Endothelial cell of umbilical vein (primary cell): Measurements from ENCODE around the gene RASSF6.

ENCODE experiments used
- CTCF ChIP-seq, 2 donors: IDR thresholded peaks; 1 replicate in 1 of 2; 2 replicates in 1 of 2; pipeline ENCODE4 v1.5.1; 2011; ENCODE audit warnings: low read length in 2 of 2, mild to moderate bottlenecking in 2 of 2, moderate library complexity in 2 of 2, control low read depth in 1 of 2, inconsistent platforms in 1 of 2, low read depth in 1 of 2; ENCODE audit not compliant: insufficient read depth in 1 of 2; ENCODE audit errors: extremely low read depth in 1 of 2
- EZH2 ChIP-seq: IDR thresholded peaks from 2 replicates; pipeline ENCODE4 v1.6.1; 2012; ENCODE audit warnings: borderline replicate concordance, low read depth, mild to moderate bottlenecking, moderate library complexity, low read length, inconsistent platforms; ENCODE audit not compliant: severe bottlenecking
- FOS ChIP-seq: IDR thresholded peaks from 2 replicates; pipeline ENCODE4 v1.6.1; 2011; ENCODE audit warnings: mild to moderate bottlenecking, low read length, moderate library complexity, borderline replicate concordance; ENCODE audit not compliant: insufficient read depth
- GATA2 ChIP-seq: IDR thresholded peaks from 2 replicates; pipeline ENCODE4 v1.7.0; 2011; ENCODE audit warnings: low read depth, mild to moderate bottlenecking, moderate library complexity, mixed read lengths, low read length; ENCODE audit not compliant: insufficient read length, insufficient read depth
- JUN ChIP-seq: IDR thresholded peaks from 2 replicates; pipeline ENCODE4 v1.6.1; 2011; ENCODE audit warnings: borderline replicate concordance, low read depth; ENCODE audit not compliant: insufficient read length, insufficient read depth
- MYC ChIP-seq: IDR thresholded peaks from one replicate; pipeline ENCODE4 v1.6.1; 2011; ENCODE audit warnings: mild to moderate bottlenecking, low read depth, low read length
- POLR2A ChIP-seq: IDR thresholded peaks from 2 replicates; pipeline ENCODE4 v1.6.1; 2012; ENCODE audit warnings: low read depth, mild to moderate bottlenecking, control low read depth, low read length
- POLR2AphosphoS5 ChIP-seq: IDR thresholded peaks from 2 replicates; pipeline ENCODE4 v1.6.1; 2012; ENCODE audit warnings: low read depth, mild to moderate bottlenecking, control low read depth, low read length, moderate library complexity; ENCODE audit not compliant: insufficient read depth
- TF ChIP-seq, protein P1 (sequence below): IDR thresholded peaks from 2 replicates; pipeline ENCODE4 v1.6.1; 2011; ENCODE audit not compliant: insufficient read depth, insufficient read length

DNA sequence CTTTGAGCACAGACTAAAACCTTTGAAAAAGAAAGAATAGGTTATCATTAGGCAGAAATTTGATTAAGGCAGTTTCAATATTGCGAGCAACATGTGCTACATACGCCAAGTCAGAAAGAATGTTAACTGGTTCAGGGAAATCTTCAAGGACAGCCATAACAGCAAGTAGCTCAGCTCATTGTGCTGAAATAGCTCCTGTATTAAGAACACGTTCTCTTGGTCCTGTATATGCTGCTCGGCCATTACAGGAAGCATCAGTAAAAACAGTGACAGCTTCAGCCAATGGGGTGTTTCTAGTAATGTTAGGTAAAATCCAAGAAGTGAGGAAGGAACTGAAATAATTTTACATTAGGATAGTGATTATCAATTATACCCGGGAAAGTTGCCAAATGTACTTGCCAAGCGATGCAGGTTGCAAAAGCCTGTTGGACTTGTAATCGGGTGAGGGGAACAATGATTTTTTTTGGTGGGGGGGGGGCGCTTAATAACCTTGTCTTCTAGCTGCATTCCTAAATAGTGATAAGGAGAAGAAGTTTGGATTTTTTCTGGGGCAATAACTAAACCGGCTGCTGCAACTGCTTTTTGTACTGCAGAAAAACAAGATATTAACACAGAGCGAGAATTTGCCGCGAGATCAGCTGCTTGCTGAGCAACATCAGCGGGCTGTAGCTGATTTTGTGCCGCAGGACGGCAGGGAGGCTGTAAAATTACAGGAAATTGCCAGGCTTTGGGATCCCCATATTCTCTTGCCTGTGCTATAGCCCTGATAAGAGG lies 49.4 kb upstream of the RASSF6 start:
- no peak for TF ChIP-seq CTCF (IDR thresholded peaks at IDR 0.05; ENCODE audit: extremely low read depth in 1 of 2, insufficient read depth in 1 of 2, low read depth in 1 of 2, low read length in 2 of 2)
- TF ChIP-seq JUN = no peak
- TF ChIP-seq POLR2AphosphoS5 = no peak
- no peak for TF ChIP-seq POLR2A
- no peak for TF ChIP-seq EZH2
- TF ChIP-seq GATA2 = no peak
- TF ChIP-seq FOS = no peak
- TF ChIP-seq, protein P1, sequence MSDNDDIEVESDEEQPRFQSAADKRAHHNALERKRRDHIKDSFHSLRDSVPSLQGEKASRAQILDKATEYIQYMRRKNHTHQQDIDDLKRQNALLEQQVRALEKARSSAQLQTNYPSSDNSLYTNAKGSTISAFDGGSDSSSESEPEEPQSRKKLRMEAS = no peak
- TF ChIP-seq MYC = no peak
